HT1080 (cell line): Measurements from ENCODE around the gene SORCS2. TPM values are rescaled to one million over a fixed set of nuclear protein-coding genes. Genes with fewer than 3 reads are reported as not detected.

Source experiments
- DNase-seq: peaks from one replicate; pipeline ENCODE4 v3.0.0-alpha.2; 2015; ENCODE audit warnings: low read depth
- total RNA-seq: library from RNA; depleted of rRNA; stranded (reverse); fragments of >200 nt; shearing (Covaris generic); gene quantifications from 2 replicates; pipeline ENCODE4 v1.2.3, GENCODE V29; 2014

The SORCS2 gene
- total RNA-seq, 1 experiment from 2014 or later, result 5.4 TPM

GRCh38 chr4:7384929-7385890 lies 192.9 kb downstream of the SORCS2 start:
- DNase-seq, result no peak

- DNase-seq, result no peak
These were observed 195.6 kb downstream of the SORCS2 start for GRCh38 chr4:7387925-7388324.

- DNase-seq, result no peak
These were observed 196.3 kb downstream of the SORCS2 start for GRCh38 chr4:7388627-7389026.

- no peak for DNase-seq
These were observed 196.9 kb downstream of the SORCS2 start for GRCh38 chr4:7389101-7389701.

GRCh38 chr4:7389719-7390118 lies 197.4 kb downstream of the SORCS2 start:
- DNase-seq, result no peak

- no peak for DNase-seq
These were observed 198.0 kb downstream of the SORCS2 start for GRCh38 chr4:7390336-7390735.

GRCh38 chr4:7390906-7391636 lies 198.7 kb downstream of the SORCS2 start:
- DNase-seq, result no peak

- no peak for DNase-seq
These were observed 199.5 kb downstream of the SORCS2 start for GRCh38 chr4:7391637-7392437.

- peak; percentile 49 for DNase-seq
These were observed 200.4 kb downstream of the SORCS2 start for GRCh38 chr4:7392438-7393421.

- no peak for DNase-seq
These were observed 201.6 kb downstream of the SORCS2 start for GRCh38 chr4:7393601-7394575.

GRCh38 chr4:7394681-7395451 lies 202.5 kb downstream of the SORCS2 start:
- no peak for DNase-seq

GRCh38 chr4:7395645-7396044 lies 203.3 kb downstream of the SORCS2 start:
- no peak for DNase-seq

GRCh38 chr4:7396186-7396910 lies 204.0 kb downstream of the SORCS2 start:
- no peak for DNase-seq

GRCh38 chr4:7397206-7398103 lies 205.1 kb downstream of the SORCS2 start:
- no peak for DNase-seq

GRCh38 chr4:7398104-7398423 lies 205.7 kb downstream of the SORCS2 start:
- peak; percentile 55 for DNase-seq

- no peak for DNase-seq
These were observed 206.6 kb downstream of the SORCS2 start for GRCh38 chr4:7398788-7399439.
